K562 (cell line): ENCODE data around the gene TRIO. TPM values are rescaled to one million over a fixed set of nuclear protein-coding genes. Genes with fewer than 3 reads are reported as not detected.

Source experiments
- ATAC-seq: fragments of 200-7000 bp; cut with Tn5 transposase; 3 replicates; pipeline ENCODE4 v1.9.1; 2020; ENCODE audit warnings: moderate library complexity
- BruUV-seq: library from RNA; stranded (reverse); fragments of 400-500 nt; replicated peaks from 2 replicates; lab custom pipeline; 2021; lab: Mats Ljungman, UMichigan
- CTCF ChIA-PET: fragments of 300-600 bp; formaldehyde crosslinking; extraction: SDS; loops from one replicate; lab custom pipeline; 2021; ENCODE audit warnings: low intra/inter-chr PET ratio; lab: Yijun Ruan, JAX
- POLR2A ChIA-PET: fragments of 300-600, 350-650 bp; sonication (Branson Sonifier 250); formaldehyde crosslinking; extraction: SDS; loops from one replicate; lab custom pipeline; 2021; ENCODE audit warnings: antibody characterized with exemption, inconsistent platforms; lab: Yijun Ruan, JAX
- DNase-seq, 4 experiments: peaks; one replicate each; pipeline versions ENCODE4 v3.0.0 to v3.0.0-alpha.2; 2011 to 2018; ENCODE audit warnings: low spot score in 3 of 4, mixed read lengths in 3 of 4; ENCODE audit errors: extremely low read depth in 1 of 4
- FAIRE-seq: peaks from 2 replicates; lab custom pipeline; 2011; peaks lifted over from hg19 to GRCh38; lab: Jason Lieb, UNC
- H2AFZ ChIP-seq: 2 replicates; pipeline ENCODE4 v1.6.0; 2011; ENCODE audit warnings: low read depth, low read length, control low read depth, inconsistent platforms
- H3K27ac ChIP-seq: fragments of 200-600 bp; 3 replicates; pipeline ENCODE4 v1.8.0; 2011; ENCODE audit warnings: low read depth, mild to moderate bottlenecking, control low read depth, inconsistent platforms, low read length, moderate library complexity, mixed read lengths; ENCODE audit errors: extremely low read depth
- H3K27me3 ChIP-seq, 2 experiments: fragments of 300-600 bp in 1 of 2; 2 replicates in 1 of 2; 3 replicates in 1 of 2; pipeline versions ENCODE4 v1.6.0 to v1.8.0; 2011; ENCODE audit warnings: inconsistent platforms in 2 of 2, low read length in 2 of 2, mild to moderate bottlenecking in 1 of 2, mixed read lengths in 1 of 2, moderate library complexity in 1 of 2; ENCODE audit not compliant: control insufficient read depth in 2 of 2, insufficient read depth in 2 of 2
- H3K36me3 ChIP-seq: fragments of 300-600 bp; 3 replicates; pipeline ENCODE4 v1.8.0; 2011; ENCODE audit warnings: mild to moderate bottlenecking, low read length, inconsistent platforms; ENCODE audit not compliant: control insufficient read depth, insufficient read depth
- H3K4me1 ChIP-seq, 2 experiments: fragments of 200-600 bp in 1 of 2; replicated peaks in 1 of 2; 2 replicates in 1 of 2; 3 replicates in 1 of 2; pipeline versions ENCODE4 v1.5.1 to v1.8.0; 2011; ENCODE audit warnings: inconsistent platforms in 2 of 2, low read length in 2 of 2, mild to moderate bottlenecking in 1 of 2, mixed read lengths in 1 of 2, moderate library complexity in 1 of 2; ENCODE audit not compliant: control insufficient read depth in 2 of 2, insufficient read depth in 2 of 2
- H3K4me2 ChIP-seq: 2 replicates; pipeline ENCODE4 v1.6.1; 2011; ENCODE audit warnings: low read length, control low read depth, inconsistent platforms, mixed read lengths; ENCODE audit not compliant: insufficient read depth
- H3K4me3 ChIP-seq: fragments of 200-600 bp; sonication (generic), shearing (Covaris generic); 2 replicates; pipeline ENCODE4 v1.5.1; 2016; ENCODE audit warnings: control low read depth, inconsistent platforms
- H3K79me2 ChIP-seq: fragments of 200-600 bp; 3 replicates; pipeline ENCODE4 v1.8.0; 2011; ENCODE audit warnings: low read length, inconsistent platforms; ENCODE audit not compliant: control insufficient read depth, insufficient read depth
- H3K9ac ChIP-seq, 2 experiments: 2 replicates each; pipeline versions ENCODE4 v1.6.0 to v1.6.1; 2011; ENCODE audit warnings: low read depth in 2 of 2, low read length in 2 of 2, control low read depth in 1 of 2, inconsistent platforms in 1 of 2, mild to moderate bottlenecking in 1 of 2, mixed read lengths in 1 of 2; ENCODE audit not compliant: insufficient read depth in 1 of 2
- H3K9me1 ChIP-seq: one replicate; pipeline ENCODE4 v1.6.0; 2011; ENCODE audit warnings: inconsistent platforms, mild to moderate bottlenecking, low read length, moderate library complexity; ENCODE audit not compliant: control insufficient read depth, insufficient read depth
- H3K9me3 ChIP-seq: replicated peaks from 2 replicates; pipeline ENCODE4 v1.5.1; 2011; ENCODE audit warnings: low read depth, low read length, inconsistent platforms; ENCODE audit not compliant: control insufficient read depth, insufficient read depth
- H4K20me1 ChIP-seq: replicated peaks from 2 replicates; pipeline ENCODE4 v1.6.1; 2011; ENCODE audit warnings: low read length, inconsistent platforms, mixed read lengths; ENCODE audit not compliant: control insufficient read depth, insufficient read depth
- CTBP1 ChIP-seq: fragments of 450-650 bp; IDR thresholded peaks from 2 replicates; pipeline ENCODE4 v1.6.1; 2016; ENCODE audit warnings: borderline replicate concordance
- TEAD1 ChIP-seq, 2 experiments: fragments of 450-650 bp in 1 of 2; sonication (generic) in 1 of 2; formaldehyde crosslinking; IDR thresholded peaks; 2 replicates each; pipeline versions ENCODE4 v1.4.0 to v1.8.0; 2020 to 2022; ENCODE audit warnings: mild to moderate bottlenecking in 2 of 2, missing genetic modification reagents in 1 of 2
- ZNF408 ChIP-seq: fragments of 250-450 bp; sonication (Bioruptor Pico); IDR thresholded peaks from 2 replicates; pipeline ENCODE4 v1.4.0; 2020; ENCODE audit warnings: low read depth, mild to moderate bottlenecking, moderate library complexity
- WGBS: fragments of 100-300 bp; shearing (Covaris generic); methylation state at CpG from one replicate; pipeline ENCODE4 v1.1.6; 2016; ENCODE audit warnings: low coverage, mixed read lengths; ENCODE audit not compliant: insufficient coverage; ENCODE audit errors: missing lambda C conversion rate; 5-methylcytosine and 5-hydroxymethylcytosine counted together
- in situ Hi-C: fragments of 300-500 bp; cut with MboI; formaldehyde crosslinking; loops from 4 replicates; pipeline ENCODE4 v1.15.0; 2018; ENCODE audit warnings: inconsistent platforms, mixed read lengths
- intact Hi-C: fragments of 100-400 bp; cut with micrococcal nuclease; formaldehyde crosslinking; loops from 2 replicates; pipeline ENCODE4 v1.14.2; 2022
- polyA plus RNA-seq, 8 experiments: library from polyadenylated mRNA; depleted of rRNA in 4 of 8; stranded (reverse) in 5 of 8; unstranded in 3 of 8; fragments of >200 nt; fragmentation: Nextera tagmentation in 2 of 8; fragmentation: Illumina TruSeq in 1 of 8; extraction: Ambion mirVana in 2 of 8; extraction: Trizol in 1 of 8; gene quantifications; 2 replicates each; pipeline versions ENCODE4 v1.2.1 to v1.2.3, GENCODE V29; 2011 to 2014; ENCODE audit warnings: inconsistent platforms in 1 of 8, missing spikeins in 1 of 8
- total RNA-seq, 7 experiments: library from RNA; depleted of rRNA in 6 of 7; stranded (reverse); fragments of >200 nt in 6 of 7; fragmentation: Illumina TruSeq in 2 of 7; extraction: Trizol in 2 of 7; gene quantifications; 2 replicates each; pipeline versions ENCODE4 v1.2.1 to v1.2.3, GENCODE V29; 2011 to 2021; ENCODE audit warnings: low replicate concordance in 1 of 7
- TF ChIP-seq, protein P1 (sequence below): sonication (generic); formaldehyde crosslinking; IDR thresholded peaks from 2 replicates; pipeline ENCODE4 v1.8.0; 2022; ENCODE audit warnings: missing genetic modification reagents, mild to moderate bottlenecking, moderate library complexity, borderline replicate concordance
- TF ChIP-seq, protein P2 (sequence below), 3 experiments: fragments of 200-800 bp in 1 of 3; sonication (Bioruptor generic) in 1 of 3; sonication (generic) in 1 of 3; formaldehyde crosslinking in 1 of 3; IDR thresholded peaks; 2 replicates each; pipeline versions ENCODE4 v1.6.1 to v1.8.0; 2016 to 2022; ENCODE audit warnings: mild to moderate bottlenecking in 2 of 3, missing compliant biosample characterization in 2 of 3, missing genetic modification characterization in 2 of 3, missing genetic modification reagents in 1 of 3
- TF ChIP-seq, protein P3 (sequence below): fragments of 450-650 bp; formaldehyde crosslinking; conservative IDR thresholded peaks from 2 replicates; pipeline ENCODE4 v1.4.0; 2022; ENCODE audit warnings: mild to moderate bottlenecking, missing genetic modification characterization
- TF ChIP-seq, protein P4 (sequence below), 2 experiments: fragments of 450-650 bp in 1 of 2; IDR thresholded peaks; 2 replicates each; pipeline ENCODE4 v1.6.1; 2011 to 2017; ENCODE audit warnings: low read depth in 2 of 2, antibody characterized with exemption in 1 of 2, borderline replicate concordance in 1 of 2, low read length in 1 of 2, mild to moderate bottlenecking in 1 of 2, mixed read lengths in 1 of 2; ENCODE audit not compliant: control insufficient read depth in 1 of 2
- TF ChIP-seq, protein P5 (sequence below): IDR thresholded peaks from 2 replicates; pipeline ENCODE4 v1.6.1; 2016; ENCODE audit warnings: missing genetic modification characterization, missing compliant biosample characterization

The TRIO gene
- total and polyA plus RNA-seq, 9 of the 15 experiments (the other 6 are each of a cell fraction or from before 2014, with no cell fraction given) = 0.24 to 5.0 (median 1.1) TPM

DNA sequence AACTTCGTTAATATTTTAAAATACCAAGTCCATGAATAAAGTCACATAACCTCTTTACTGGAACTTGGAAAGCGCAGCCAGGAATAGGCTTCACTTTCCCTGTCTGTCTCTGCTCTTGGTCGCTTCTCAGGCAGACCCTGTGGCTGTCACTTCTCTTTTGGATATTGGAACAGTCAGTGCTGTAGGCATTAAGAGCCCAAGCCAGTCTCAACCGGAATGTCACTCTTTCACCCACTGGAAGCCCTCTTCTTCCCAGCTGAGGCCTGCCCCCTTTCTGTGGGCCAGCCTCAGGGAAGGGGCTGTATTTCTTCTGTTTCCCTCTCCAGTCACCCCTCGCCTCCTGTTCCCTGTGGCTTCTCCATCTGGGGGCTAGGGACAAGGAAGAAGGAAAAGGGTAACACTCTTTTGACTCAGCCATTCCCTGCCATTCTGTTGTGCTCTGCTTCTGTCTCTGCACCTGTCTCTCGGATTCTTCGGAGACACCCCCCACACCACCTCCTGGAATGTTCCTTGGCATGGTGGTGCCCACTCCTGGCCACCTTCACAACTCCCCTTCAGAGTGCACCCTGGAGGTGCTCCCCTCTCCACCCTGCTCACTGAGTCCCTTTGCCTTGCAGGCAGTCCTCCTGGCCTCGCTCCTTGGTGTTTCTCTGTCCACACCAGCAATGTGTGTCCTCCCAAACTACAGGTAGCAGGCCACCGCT is 103.4 kb downstream of the TRIO start:
- Histone ChIP-seq H3K9me3 (no peaks in the 10 kb centered on the region), H3K4me2 (no peak overlapping the region), H3K79me2 (no peaks in the 10 kb centered on the region), H4K20me1 (no peaks in the 10 kb centered on the region), H3K4me3 (no peak overlapping the region), H3K36me3 (no peaks in the 10 kb centered on the region), H3K27ac (no peak overlapping the region), H2AFZ (no peak overlapping the region)
- intact Hi-C loops (no loop called here), in situ Hi-C loops (no loop called here)
- DNase-seq (no peak), FAIRE-seq (no peak)
- POLR2A ChIA-PET = interaction anchor here (1.0 kb wide), 1 partner anchor 11 kb away, joined by 3 read pairs; no protein-coding TSS in a partner anchor
- TF ChIP-seq, protein P1, sequence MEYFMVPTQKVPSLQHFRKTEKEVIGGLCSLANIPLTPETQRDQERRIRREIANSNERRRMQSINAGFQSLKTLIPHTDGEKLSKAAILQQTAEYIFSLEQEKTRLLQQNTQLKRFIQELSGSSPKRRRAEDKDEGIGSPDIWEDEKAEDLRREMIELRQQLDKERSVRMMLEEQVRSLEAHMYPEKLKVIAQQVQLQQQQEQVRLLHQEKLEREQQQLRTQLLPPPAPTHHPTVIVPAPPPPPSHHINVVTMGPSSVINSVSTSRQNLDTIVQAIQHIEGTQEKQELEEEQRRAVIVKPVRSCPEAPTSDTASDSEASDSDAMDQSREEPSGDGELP = no peak
- TF ChIP-seq, protein P2, sequence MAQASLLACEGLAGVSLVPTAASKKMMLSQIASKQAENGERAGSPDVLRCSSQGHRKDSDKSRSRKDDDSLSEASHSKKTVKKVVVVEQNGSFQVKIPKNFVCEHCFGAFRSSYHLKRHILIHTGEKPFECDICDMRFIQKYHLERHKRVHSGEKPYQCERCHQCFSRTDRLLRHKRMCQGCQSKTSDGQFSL (CRISPR knock-in tag; IDR thresholded peaks at IDR 0.05) = no peak
- TF ChIP-seq, protein P2 (tag; IDR thresholded peaks at IDR 0.05) = no peak
- no peak for TF ChIP-seq CTBP1
- TF ChIP-seq, protein P3, sequence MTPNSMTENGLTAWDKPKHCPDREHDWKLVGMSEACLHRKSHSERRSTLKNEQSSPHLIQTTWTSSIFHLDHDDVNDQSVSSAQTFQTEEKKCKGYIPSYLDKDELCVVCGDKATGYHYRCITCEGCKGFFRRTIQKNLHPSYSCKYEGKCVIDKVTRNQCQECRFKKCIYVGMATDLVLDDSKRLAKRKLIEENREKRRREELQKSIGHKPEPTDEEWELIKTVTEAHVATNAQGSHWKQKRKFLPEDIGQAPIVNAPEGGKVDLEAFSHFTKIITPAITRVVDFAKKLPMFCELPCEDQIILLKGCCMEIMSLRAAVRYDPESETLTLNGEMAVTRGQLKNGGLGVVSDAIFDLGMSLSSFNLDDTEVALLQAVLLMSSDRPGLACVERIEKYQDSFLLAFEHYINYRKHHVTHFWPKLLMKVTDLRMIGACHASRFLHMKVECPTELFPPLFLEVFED (CRISPR knock-in tag) = no peak
- TF ChIP-seq TEAD1 (CRISPR knock-in tag; IDR thresholded peaks at IDR 0.05) = no peak
- TF ChIP-seq, protein P4, sequence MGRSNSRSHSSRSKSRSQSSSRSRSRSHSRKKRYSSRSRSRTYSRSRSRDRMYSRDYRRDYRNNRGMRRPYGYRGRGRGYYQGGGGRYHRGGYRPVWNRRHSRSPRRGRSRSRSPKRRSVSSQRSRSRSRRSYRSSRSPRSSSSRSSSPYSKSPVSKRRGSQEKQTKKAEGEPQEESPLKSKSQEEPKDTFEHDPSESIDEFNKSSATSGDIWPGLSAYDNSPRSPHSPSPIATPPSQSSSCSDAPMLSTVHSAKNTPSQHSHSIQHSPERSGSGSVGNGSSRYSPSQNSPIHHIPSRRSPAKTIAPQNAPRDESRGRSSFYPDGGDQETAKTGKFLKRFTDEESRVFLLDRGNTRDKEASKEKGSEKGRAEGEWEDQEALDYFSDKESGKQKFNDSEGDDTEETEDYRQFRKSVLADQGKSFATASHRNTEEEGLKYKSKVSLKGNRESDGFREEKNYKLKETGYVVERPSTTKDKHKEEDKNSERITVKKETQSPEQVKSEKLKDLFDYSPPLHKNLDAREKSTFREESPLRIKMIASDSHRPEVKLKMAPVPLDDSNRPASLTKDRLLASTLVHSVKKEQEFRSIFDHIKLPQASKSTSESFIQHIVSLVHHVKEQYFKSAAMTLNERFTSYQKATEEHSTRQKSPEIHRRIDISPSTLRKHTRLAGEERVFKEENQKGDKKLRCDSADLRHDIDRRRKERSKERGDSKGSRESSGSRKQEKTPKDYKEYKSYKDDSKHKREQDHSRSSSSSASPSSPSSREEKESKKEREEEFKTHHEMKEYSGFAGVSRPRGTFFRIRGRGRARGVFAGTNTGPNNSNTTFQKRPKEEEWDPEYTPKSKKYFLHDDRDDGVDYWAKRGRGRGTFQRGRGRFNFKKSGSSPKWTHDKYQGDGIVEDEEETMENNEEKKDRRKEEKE (IDR thresholded peaks at IDR 0.05; ENCODE audit: borderline replicate concordance in 1 of 2, control insufficient read depth in 1 of 2, low read depth in 2 of 2, low read length in 1 of 2) = no peak
- no peak for TF ChIP-seq ZNF408 (CRISPR knock-in tag)
- TF ChIP-seq, protein P5, sequence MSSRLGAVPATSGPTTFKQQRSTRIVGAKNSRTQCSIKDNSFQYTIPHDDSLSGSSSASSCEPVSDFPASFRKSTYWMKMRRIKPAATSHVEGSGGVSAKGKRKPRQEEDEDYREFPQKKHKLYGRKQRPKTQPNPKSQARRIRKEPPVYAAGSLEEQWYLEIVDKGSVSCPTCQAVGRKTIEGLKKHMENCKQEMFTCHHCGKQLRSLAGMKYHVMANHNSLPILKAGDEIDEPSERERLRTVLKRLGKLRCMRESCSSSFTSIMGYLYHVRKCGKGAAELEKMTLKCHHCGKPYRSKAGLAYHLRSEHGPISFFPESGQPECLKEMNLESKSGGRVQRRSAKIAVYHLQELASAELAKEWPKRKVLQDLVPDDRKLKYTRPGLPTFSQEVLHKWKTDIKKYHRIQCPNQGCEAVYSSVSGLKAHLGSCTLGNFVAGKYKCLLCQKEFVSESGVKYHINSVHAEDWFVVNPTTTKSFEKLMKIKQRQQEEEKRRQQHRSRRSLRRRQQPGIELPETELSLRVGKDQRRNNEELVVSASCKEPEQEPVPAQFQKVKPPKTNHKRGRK (tag) = no peak
- TF ChIP-seq, all 486 proteins: peak for 0
- WGBS = 13% methylated on average over 8 of the region's 9 CpGs
- H3K4me1 ChIP-seq = peaks cover 0 to 4% of the 10 kb centered on the region in 2 experiments; a peak in 2 of 5 replicates
- CTCF ChIA-PET = no interaction called here
- H3K9me1 ChIP-seq = no peaks in the 10 kb centered on the region
- peaks cover 21 to 36% of the 10 kb centered on the region in 2 experiments for H3K27me3 ChIP-seq
- BruUV-seq = no TSS peak
- peak overlapping the region in 1 of 2 experiments; percentile 46; a peak in 1 of 4 replicates for H3K9ac ChIP-seq
- no peak for ATAC-seq
